Adrenal gland (tissue), 5 donors: Measurements from ENCODE around the gene PPM1L.

ENCODE experiments used
- CTCF ChIP-seq, 6 experiments: fragments of 450-650 bp in 4 of 6; fragments of 200-600 bp in 2 of 6; sonication (generic) in 1 of 6; IDR thresholded peaks; 1 replicate in 5 of 6; 2 replicates in 1 of 6; pipeline versions ENCODE4 v1.5.1 to v1.8.0; 2016 to 2021; ENCODE audit warnings: antibody characterized with exemption in 6 of 6, mild to moderate bottlenecking in 2 of 6, moderate library complexity in 1 of 6
- POLR2A ChIP-seq, 2 donors: fragments of 450-650 bp; IDR thresholded peaks; one replicate each; pipeline ENCODE4 v1.6.1; 2017; ENCODE audit warnings: antibody characterized with exemption in 2 of 2, mild to moderate bottlenecking in 2 of 2, moderate library complexity in 1 of 2
- donor health status: DM: no; HTN: no; CAD: no.

GRCh38 chr3:160941885-160942494, 186.0 kb downstream of the PPM1L start:
- TF ChIP-seq CTCF (IDR thresholded peaks at IDR 0.05) (peak; percentile 82 to 94 (median 92)), POLR2A (IDR thresholded peaks at IDR 0.05) (no peak)
